GM12878 (cell line): ENCODE measurements around the gene KRT75. TPM values are rescaled to one million over a fixed set of nuclear protein-coding genes. Genes with fewer than 3 reads are reported as not detected.

ENCODE experiments used
- ATAC-seq: fragments of 200-7000 bp; cut with Tn5 transposase; 3 replicates; pipeline ENCODE4 v1.9.1; 2020; ENCODE audit warnings: mild to moderate bottlenecking, moderate library complexity
- BruUV-seq: library from RNA; stranded (reverse); fragments of 400-500 nt; replicated peaks from 2 replicates; lab custom pipeline; 2021; lab: Mats Ljungman, UMichigan
- CTCF ChIA-PET: fragments of 300-600 bp; sonication (Branson Sonifier 250); formaldehyde crosslinking; extraction: SDS; loops from one replicate; lab custom pipeline; 2021; ENCODE audit warnings: inconsistent platforms; lab: Yijun Ruan, JAX
- POLR2A ChIA-PET: fragments of 350-600 bp; formaldehyde crosslinking; extraction: SDS; loops from one replicate; lab custom pipeline; 2021; ENCODE audit warnings: inconsistent platforms; lab: Charles Lee
- RAD21 ChIA-PET: fragments of 300-600 bp; sonication (Branson Sonifier 250); formaldehyde crosslinking; loops from one replicate; lab custom pipeline; 2023; ENCODE audit warnings: antibody characterized with exemption; ENCODE audit not compliant: unreplicated experiment; lab: Charles Lee
- SMC1A ChIA-PET: fragments of 300-600 bp; sonication (Branson Sonifier 250); formaldehyde crosslinking; loops from one replicate; lab custom pipeline; 2023; ENCODE audit not compliant: unreplicated experiment, uncharacterized antibody; lab: Charles Lee
- DNase-seq: peaks from one replicate; pipeline ENCODE4 v3.0.0-alpha.2; 2011; ENCODE audit warnings: low read depth, low spot score
- FAIRE-seq: peaks from 3 replicates; lab custom pipeline; 2011; peaks lifted over from hg19 to GRCh38; lab: Jason Lieb, UNC
- H2AFZ ChIP-seq: 2 replicates; pipeline ENCODE4 v1.6.0; 2011; ENCODE audit warnings: low read depth, low read length, control low read depth; ENCODE audit not compliant: control insufficient read depth
- H3K27ac ChIP-seq: 2 replicates; pipeline ENCODE4 v1.5.1; 2011; ENCODE audit warnings: control low read depth; ENCODE audit not compliant: control insufficient read depth, insufficient read depth
- H3K27me3 ChIP-seq, 2 experiments: replicated peaks in 1 of 2; 2 replicates each; pipeline versions ENCODE4 v1.6.0 to v1.6.1; 2011; ENCODE audit warnings: low read length in 1 of 2; ENCODE audit not compliant: control insufficient read depth in 2 of 2, insufficient read depth in 2 of 2
- H3K36me3 ChIP-seq, 2 experiments: 2 replicates each; pipeline ENCODE4 v1.5.1; 2011; ENCODE audit warnings: low read length in 1 of 2; ENCODE audit not compliant: control insufficient read depth in 2 of 2, insufficient read depth in 2 of 2
- H3K4me1 ChIP-seq: 2 replicates; pipeline ENCODE4 v1.6.1; 2011; ENCODE audit warnings: mild to moderate bottlenecking, low read length, moderate library complexity, mixed read lengths; ENCODE audit not compliant: control insufficient read depth, insufficient read depth
- H3K4me2 ChIP-seq: 2 replicates; pipeline ENCODE4 v1.6.0; 2011; ENCODE audit warnings: control low read depth; ENCODE audit not compliant: control insufficient read depth, insufficient read depth
- H3K4me3 ChIP-seq: fragments of 200-600 bp; sonication (generic); 2 replicates; pipeline ENCODE4 v1.5.1; 2016
- H3K79me2 ChIP-seq: 2 replicates; pipeline ENCODE4 v1.6.0; 2011; ENCODE audit warnings: low read length; ENCODE audit not compliant: control insufficient read depth, insufficient read depth
- H3K9ac ChIP-seq: 2 replicates; pipeline ENCODE4 v1.8.0; 2011; ENCODE audit warnings: low read length, control low read depth, mixed read lengths; ENCODE audit not compliant: control insufficient read depth, insufficient read depth
- H3K9me3 ChIP-seq: replicated peaks from 3 replicates; pipeline ENCODE4 v1.5.1; 2011; ENCODE audit warnings: mild to moderate bottlenecking, low read length; ENCODE audit not compliant: control insufficient read depth, insufficient read depth
- H4K20me1 ChIP-seq: 2 replicates; pipeline ENCODE4 v1.6.0; 2011; ENCODE audit not compliant: control insufficient read depth, insufficient read depth
- BRCA1 ChIP-seq: IDR thresholded peaks from 2 replicates; pipeline ENCODE4 v1.6.1; 2011; ENCODE audit warnings: low read depth, low read length, improper control_type of control experiment
- CREM ChIP-seq: IDR thresholded peaks from 2 replicates; pipeline ENCODE4 v1.6.1; 2014; ENCODE audit warnings: antibody characterized with exemption, low read depth
- CTCF ChIP-seq, 3 experiments: IDR thresholded peaks in 2 of 3; conservative IDR thresholded peaks in 1 of 3; 2 replicates each; pipeline ENCODE4 v1.5.1; 2011; ENCODE audit warnings: low read depth in 3 of 3, low read length in 3 of 3, mild to moderate bottlenecking in 3 of 3, control low read depth in 2 of 3, moderate library complexity in 2 of 3, inconsistent platforms in 1 of 3, mixed read lengths in 1 of 3; ENCODE audit not compliant: control insufficient read depth in 2 of 3, insufficient read depth in 1 of 3; ENCODE audit errors: extremely low read depth in 1 of 3
- PAX5 ChIP-seq: IDR thresholded peaks from 2 replicates; pipeline ENCODE4 v1.6.1; 2011; ENCODE audit warnings: low read depth, low read length, borderline replicate concordance
- PML ChIP-seq: IDR thresholded peaks from 2 replicates; pipeline ENCODE4 v1.6.1; 2012; ENCODE audit warnings: low read length, inconsistent platforms
- POLR2AphosphoS5 ChIP-seq: IDR thresholded peaks from 2 replicates; pipeline ENCODE4 v1.6.1; 2011; ENCODE audit warnings: mild to moderate bottlenecking, low read length, inconsistent platforms
- RAD21 ChIP-seq: IDR thresholded peaks from 2 replicates; pipeline ENCODE4 v1.6.1; 2011; ENCODE audit warnings: mild to moderate bottlenecking, low read depth, low read length, moderate library complexity; ENCODE audit not compliant: insufficient read depth
- WGBS: methylation state at CpG from one replicate; pipeline ENCODE4 v1.1.6; 2016; ENCODE audit warnings: low lambda C conversion rate; ENCODE audit not compliant: insufficient replicate concordance, insufficient coverage; ENCODE audit errors: missing lambda C conversion rate; 5-methylcytosine and 5-hydroxymethylcytosine counted together
- in situ Hi-C: fragments of 300-500 bp; cut with MboI; formaldehyde crosslinking; loops from 9 replicates; pipeline ENCODE4 v1.14.3; 2018; ENCODE audit warnings: mixed read lengths
- intact Hi-C: fragments of 100-400 bp; cut with micrococcal nuclease; formaldehyde crosslinking; loops from one replicate; pipeline ENCODE4 v1.14.2; 2022; ENCODE audit not compliant: unreplicated experiment
- polyA plus RNA-seq, 11 experiments: library from polyadenylated mRNA; depleted of rRNA in 4 of 11; unstranded in 6 of 11; stranded (reverse) in 5 of 11; fragments of >200 nt; fragmentation: Nextera tagmentation in 4 of 11; fragmentation: Illumina TruSeq in 1 of 11; extraction: Ambion mirVana in 4 of 11; extraction: Trizol in 1 of 11; gene quantifications; 1 replicate in 1 of 11; 2 replicates in 10 of 11; pipeline versions ENCODE4 v1.2.1 to v1.2.3, GENCODE V29; 2011 to 2016; ENCODE audit warnings: inconsistent platforms in 2 of 11, missing spikeins in 2 of 11, low read depth in 1 of 11
- total RNA-seq, 4 experiments: library from RNA; depleted of rRNA in 3 of 4; stranded (reverse); fragments of >200 nt in 3 of 4; fragmentation: Illumina TruSeq in 1 of 4; extraction: Trizol in 1 of 4; gene quantifications; 2 replicates each; pipeline versions ENCODE4 v1.2.1 to v1.2.3, GENCODE V29; 2013 to 2021
- TF ChIP-seq, protein P1 (sequence below): fragments of 150-350 bp; IDR thresholded peaks from 2 replicates; pipeline ENCODE4 v1.6.1; 2014; ENCODE audit warnings: mild to moderate bottlenecking, low read depth, low read length
- TF ChIP-seq, protein P2 (sequence below): fragments of 450-650 bp; IDR thresholded peaks from 2 replicates; pipeline ENCODE4 v1.6.1; 2017; ENCODE audit warnings: mild to moderate bottlenecking
- TF ChIP-seq, protein P3 (sequence below): IDR thresholded peaks from 2 replicates; pipeline ENCODE4 v1.6.1; 2012; ENCODE audit warnings: improper control_type of control experiment, low read depth, low read length; ENCODE audit not compliant: insufficient replicate concordance

KRT75 gene
- total and polyA plus RNA-seq, 10 of the 15 experiments (the other 5 are each of a cell fraction or from before 2014, with no cell fraction given): not detected

GRCh38 chr12:52391618-52392002 lies 42.6 kb downstream of the KRT75 start (continued):
- TF ChIP-seq, protein P1, sequence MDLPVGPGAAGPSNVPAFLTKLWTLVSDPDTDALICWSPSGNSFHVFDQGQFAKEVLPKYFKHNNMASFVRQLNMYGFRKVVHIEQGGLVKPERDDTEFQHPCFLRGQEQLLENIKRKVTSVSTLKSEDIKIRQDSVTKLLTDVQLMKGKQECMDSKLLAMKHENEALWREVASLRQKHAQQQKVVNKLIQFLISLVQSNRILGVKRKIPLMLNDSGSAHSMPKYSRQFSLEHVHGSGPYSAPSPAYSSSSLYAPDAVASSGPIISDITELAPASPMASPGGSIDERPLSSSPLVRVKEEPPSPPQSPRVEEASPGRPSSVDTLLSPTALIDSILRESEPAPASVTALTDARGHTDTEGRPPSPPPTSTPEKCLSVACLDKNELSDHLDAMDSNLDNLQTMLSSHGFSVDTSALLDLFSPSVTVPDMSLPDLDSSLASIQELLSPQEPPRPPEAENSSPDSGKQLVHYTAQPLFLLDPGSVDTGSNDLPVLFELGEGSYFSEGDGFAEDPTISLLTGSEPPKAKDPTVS: no peak
- TF ChIP-seq POLR2AphosphoS5: no peak
- TF ChIP-seq PAX5: no peak

GRCh38 chr12:52390739-52391617 lies 43.2 kb downstream of the KRT75 start:
- ChIA-PET RAD21 (no interaction called here), SMC1A (interaction anchor here (0.6 kb wide), 1 partner anchor 595 kb away, joined by 3 read pairs; no protein-coding TSS in a partner anchor)
- WGBS: 14% methylated on average over 11 of the region's 11 CpGs
- TF ChIP-seq CREM: no peak
- TF ChIP-seq, protein P2, sequence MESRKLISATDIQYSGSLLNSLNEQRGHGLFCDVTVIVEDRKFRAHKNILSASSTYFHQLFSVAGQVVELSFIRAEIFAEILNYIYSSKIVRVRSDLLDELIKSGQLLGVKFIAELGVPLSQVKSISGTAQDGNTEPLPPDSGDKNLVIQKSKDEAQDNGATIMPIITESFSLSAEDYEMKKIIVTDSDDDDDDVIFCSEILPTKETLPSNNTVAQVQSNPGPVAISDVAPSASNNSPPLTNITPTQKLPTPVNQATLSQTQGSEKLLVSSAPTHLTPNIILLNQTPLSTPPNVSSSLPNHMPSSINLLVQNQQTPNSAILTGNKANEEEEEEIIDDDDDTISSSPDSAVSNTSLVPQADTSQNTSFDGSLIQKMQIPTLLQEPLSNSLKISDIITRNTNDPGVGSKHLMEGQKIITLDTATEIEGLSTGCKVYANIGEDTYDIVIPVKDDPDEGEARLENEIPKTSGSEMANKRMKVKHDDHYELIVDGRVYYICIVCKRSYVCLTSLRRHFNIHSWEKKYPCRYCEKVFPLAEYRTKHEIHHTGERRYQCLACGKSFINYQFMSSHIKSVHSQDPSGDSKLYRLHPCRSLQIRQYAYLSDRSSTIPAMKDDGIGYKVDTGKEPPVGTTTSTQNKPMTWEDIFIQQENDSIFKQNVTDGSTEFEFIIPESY: no peak
- TF ChIP-seq, protein P3, sequence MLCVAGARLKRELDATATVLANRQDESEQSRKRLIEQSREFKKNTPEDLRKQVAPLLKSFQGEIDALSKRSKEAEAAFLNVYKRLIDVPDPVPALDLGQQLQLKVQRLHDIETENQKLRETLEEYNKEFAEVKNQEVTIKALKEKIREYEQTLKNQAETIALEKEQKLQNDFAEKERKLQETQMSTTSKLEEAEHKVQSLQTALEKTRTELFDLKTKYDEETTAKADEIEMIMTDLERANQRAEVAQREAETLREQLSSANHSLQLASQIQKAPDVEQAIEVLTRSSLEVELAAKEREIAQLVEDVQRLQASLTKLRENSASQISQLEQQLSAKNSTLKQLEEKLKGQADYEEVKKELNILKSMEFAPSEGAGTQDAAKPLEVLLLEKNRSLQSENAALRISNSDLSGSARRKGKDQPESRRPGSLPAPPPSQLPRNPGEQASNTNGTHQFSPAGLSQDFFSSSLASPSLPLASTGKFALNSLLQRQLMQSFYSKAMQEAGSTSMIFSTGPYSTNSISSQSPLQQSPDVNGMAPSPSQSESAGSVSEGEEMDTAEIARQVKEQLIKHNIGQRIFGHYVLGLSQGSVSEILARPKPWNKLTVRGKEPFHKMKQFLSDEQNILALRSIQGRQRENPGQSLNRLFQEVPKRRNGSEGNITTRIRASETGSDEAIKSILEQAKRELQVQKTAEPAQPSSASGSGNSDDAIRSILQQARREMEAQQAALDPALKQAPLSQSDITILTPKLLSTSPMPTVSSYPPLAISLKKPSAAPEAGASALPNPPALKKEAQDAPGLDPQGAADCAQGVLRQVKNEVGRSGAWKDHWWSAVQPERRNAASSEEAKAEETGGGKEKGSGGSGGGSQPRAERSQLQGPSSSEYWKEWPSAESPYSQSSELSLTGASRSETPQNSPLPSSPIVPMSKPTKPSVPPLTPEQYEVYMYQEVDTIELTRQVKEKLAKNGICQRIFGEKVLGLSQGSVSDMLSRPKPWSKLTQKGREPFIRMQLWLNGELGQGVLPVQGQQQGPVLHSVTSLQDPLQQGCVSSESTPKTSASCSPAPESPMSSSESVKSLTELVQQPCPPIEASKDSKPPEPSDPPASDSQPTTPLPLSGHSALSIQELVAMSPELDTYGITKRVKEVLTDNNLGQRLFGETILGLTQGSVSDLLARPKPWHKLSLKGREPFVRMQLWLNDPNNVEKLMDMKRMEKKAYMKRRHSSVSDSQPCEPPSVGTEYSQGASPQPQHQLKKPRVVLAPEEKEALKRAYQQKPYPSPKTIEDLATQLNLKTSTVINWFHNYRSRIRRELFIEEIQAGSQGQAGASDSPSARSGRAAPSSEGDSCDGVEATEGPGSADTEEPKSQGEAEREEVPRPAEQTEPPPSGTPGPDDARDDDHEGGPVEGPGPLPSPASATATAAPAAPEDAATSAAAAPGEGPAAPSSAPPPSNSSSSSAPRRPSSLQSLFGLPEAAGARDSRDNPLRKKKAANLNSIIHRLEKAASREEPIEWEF: no peak
- no peak for TF ChIP-seq BRCA1
- peak; percentile 36 to 54 (median 47); a peak in 5 of 6 replicates for TF ChIP-seq CTCF (IDR thresholded peaks at IDR 0.05 in 2 of 3, conservative IDR thresholded peaks at IDR 0.05 in 1 of 3; ENCODE audit: control insufficient read depth in 2 of 3, extremely low read depth in 1 of 3, insufficient read depth in 1 of 3, low read depth in 3 of 3, low read length in 3 of 3)
- TF ChIP-seq PML: no peak
- TF ChIP-seq RAD21: peak; percentile 48

More at GRCh38 chr12:52390739-52391617, 43.2 kb downstream of the KRT75 start:
- Histone ChIP-seq H3K79me2 (no peaks in the 10 kb centered on the region), H3K9me3 (no peaks in the 10 kb centered on the region), H3K9ac (no peak overlapping the region), H3K4me1 (no peaks in the 10 kb centered on the region; the same call in 1 of the 2 replicates), H3K4me2 (no peak overlapping the region), H3K27me3 (peaks cover 3 to 12% of the 10 kb centered on the region in 2 experiments; a peak in 3 of 4 replicates), H2AFZ (no peak overlapping the region), H3K4me3 (no peak overlapping the region), H3K27ac (no peak overlapping the region), H4K20me1 (no peaks in the 10 kb centered on the region), H3K36me3 (no peaks in the 10 kb centered on the region)
- ATAC-seq (peak; percentile 62), FAIRE-seq (no peak), DNase-seq (no peak)
- in situ Hi-C loops (loop anchor here (25.0 kb wide), 1 partner anchor 596 kb away; no protein-coding TSS in a partner anchor), intact Hi-C loops (no loop called here)
- ChIA-PET CTCF (no interaction called here), POLR2A (no interaction called here)
- BruUV-seq: no TSS peak
